GM21619 (cell line): ENCODE results near the gene PILRA.
"Not testable (repeated sequence)": the region's sequence is repeated elsewhere in the genome, so short reads cannot be mapped to it uniquely, and the experiment has no call there.

ENCODE experiments used
- ATAC-seq: cut with Tn5 transposase; IDR thresholded peaks from one replicate; pipeline ENCODE4 v1.9.1; 2021; ENCODE audit not compliant: unreplicated experiment

PILRA gene

GRCh38 chr7:100357131-100357561 is 16.1 kb upstream of the PILRA start:
- ATAC-seq = no peak

- no peak for ATAC-seq
Observed at GRCh38 chr7:100358027-100358856, 15.0 kb upstream of the PILRA start, which contains the start of gene PILRB. Gene PILRB (plus strand): TSS chr7:100358117. CDS start chr7:100358303, 186 bp downstream.

- no peak for ATAC-seq
Observed at GRCh38 chr7:100358857-100359212, 14.5 kb upstream of the PILRA start.

GRCh38 chr7:100360135-100360854 is 13.0 kb upstream of the PILRA start:
- no peak for ATAC-seq

GRCh38 chr7:100363098-100363497 is 10.2 kb upstream of the PILRA start:
- ATAC-seq = no peak

- ATAC-seq = not testable (repeated sequence)
Observed at GRCh38 chr7:100363797-100364196, 9.5 kb upstream of the PILRA start.

- no peak for ATAC-seq
Observed at GRCh38 chr7:100364480-100364879, 8.8 kb upstream of the PILRA start.

- not testable (repeated sequence) for ATAC-seq
Observed at GRCh38 chr7:100365998-100366367, 7.3 kb upstream of the PILRA start.

GRCh38 chr7:100366411-100367250 is 6.7 kb upstream of the PILRA start:
- no peak for ATAC-seq

- ATAC-seq = no peak
Observed at GRCh38 chr7:100367251-100367620, 6.1 kb upstream of the PILRA start.

GRCh38 chr7:100367676-100368613 is 5.3 kb upstream of the PILRA start:
- ATAC-seq = no peak

- ATAC-seq = peak; percentile 53
Observed at GRCh38 chr7:100369105-100369504, 4.2 kb upstream of the PILRA start.

GRCh38 chr7:100370303-100370702 is 3.0 kb upstream of the PILRA start:
- ATAC-seq = no peak

- no peak for ATAC-seq
Observed at GRCh38 chr7:100370746-100371145, 2.5 kb upstream of the PILRA start.

- no peak for ATAC-seq
Observed at GRCh38 chr7:100371561-100372171, 1.6 kb upstream of the PILRA start.

GRCh38 chr7:100372256-100372655 is 1.0 kb upstream of the PILRA start:
- ATAC-seq = no peak

GRCh38 chr7:100372694-100373093 is 593 bp upstream of the PILRA start:
- no peak for ATAC-seq

- not testable (repeated sequence) for ATAC-seq
Observed at GRCh38 chr7:100373870-100374598, 747 bp downstream of the PILRA start.

GRCh38 chr7:100374601-100375000 is 1.3 kb downstream of the PILRA start:
- ATAC-seq = no peak
